Bronchial epithelial cell (primary cell): ENCODE data around the gene MPL. TPM values are rescaled to one million over a fixed set of nuclear protein-coding genes. Genes with fewer than 3 reads are reported as not detected.

Experiments used
- DNase-seq: peaks from one replicate; pipeline ENCODE4 v3.0.0-alpha.2; 2010; ENCODE audit warnings: low read depth
- FAIRE-seq: peaks from 2 replicates; lab custom pipeline; 2011; peaks lifted over from hg19 to GRCh38; lab: Jason Lieb, UNC
- H3K27me3 ChIP-seq: 2 replicates; pipeline ENCODE4 v1.5.1; 2011; ENCODE audit warnings: low read length; ENCODE audit not compliant: control insufficient read depth, insufficient read depth
- H3K36me3 ChIP-seq: 2 replicates; pipeline ENCODE4 v1.5.1; 2011; ENCODE audit warnings: low read length; ENCODE audit not compliant: control insufficient read depth, insufficient read depth
- H3K4me3 ChIP-seq: 2 replicates; pipeline ENCODE4 v1.5.1; 2011; ENCODE audit warnings: mild to moderate bottlenecking, low read depth, low read length, control low read depth
- total RNA-seq: library from RNA; depleted of rRNA; stranded (reverse); fragments of >200 nt; gene quantifications from 2 replicates; pipeline ENCODE4 v1.2.1, GENCODE V29; 2014
- TF ChIP-seq, protein P1 (sequence below): IDR thresholded peaks from 2 replicates; pipeline ENCODE4 v1.5.1; 2011; ENCODE audit warnings: mild to moderate bottlenecking, moderate library complexity, low read length, control low read depth, inconsistent platforms; ENCODE audit not compliant: insufficient read depth, severe bottlenecking

MPL gene
- total RNA-seq, 1 donor from 2014 or later = not detected

DNA sequence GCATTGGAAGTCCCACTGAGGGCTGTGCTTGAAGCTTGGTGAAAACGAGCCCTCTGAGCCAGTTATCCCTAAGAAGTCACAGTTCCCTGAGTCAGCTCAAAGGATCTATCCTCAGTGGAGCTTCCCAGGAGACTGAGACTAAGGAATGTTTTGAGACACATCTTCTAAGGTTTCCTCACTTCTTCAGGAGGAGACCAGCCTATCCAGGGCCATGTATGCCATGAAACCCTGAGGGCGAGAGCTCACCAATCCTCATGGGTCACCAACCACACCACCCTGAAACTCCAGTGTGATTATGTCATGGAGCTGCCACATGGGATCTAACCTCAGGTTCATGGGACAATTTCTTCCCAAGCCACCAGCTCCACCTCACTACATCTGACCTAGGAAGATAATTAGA is 44.4 kb upstream of the MPL start:
- DNase-seq = no peak
- Histone ChIP-seq H3K36me3 (no peaks in the 10 kb centered on the region), H3K4me3 (no peak overlapping the region), H3K27me3 (no peaks in the 10 kb centered on the region)
- TF ChIP-seq, protein P1, sequence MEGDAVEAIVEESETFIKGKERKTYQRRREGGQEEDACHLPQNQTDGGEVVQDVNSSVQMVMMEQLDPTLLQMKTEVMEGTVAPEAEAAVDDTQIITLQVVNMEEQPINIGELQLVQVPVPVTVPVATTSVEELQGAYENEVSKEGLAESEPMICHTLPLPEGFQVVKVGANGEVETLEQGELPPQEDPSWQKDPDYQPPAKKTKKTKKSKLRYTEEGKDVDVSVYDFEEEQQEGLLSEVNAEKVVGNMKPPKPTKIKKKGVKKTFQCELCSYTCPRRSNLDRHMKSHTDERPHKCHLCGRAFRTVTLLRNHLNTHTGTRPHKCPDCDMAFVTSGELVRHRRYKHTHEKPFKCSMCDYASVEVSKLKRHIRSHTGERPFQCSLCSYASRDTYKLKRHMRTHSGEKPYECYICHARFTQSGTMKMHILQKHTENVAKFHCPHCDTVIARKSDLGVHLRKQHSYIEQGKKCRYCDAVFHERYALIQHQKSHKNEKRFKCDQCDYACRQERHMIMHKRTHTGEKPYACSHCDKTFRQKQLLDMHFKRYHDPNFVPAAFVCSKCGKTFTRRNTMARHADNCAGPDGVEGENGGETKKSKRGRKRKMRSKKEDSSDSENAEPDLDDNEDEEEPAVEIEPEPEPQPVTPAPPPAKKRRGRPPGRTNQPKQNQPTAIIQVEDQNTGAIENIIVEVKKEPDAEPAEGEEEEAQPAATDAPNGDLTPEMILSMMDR = no peak
- FAIRE-seq = no peak

DNA sequence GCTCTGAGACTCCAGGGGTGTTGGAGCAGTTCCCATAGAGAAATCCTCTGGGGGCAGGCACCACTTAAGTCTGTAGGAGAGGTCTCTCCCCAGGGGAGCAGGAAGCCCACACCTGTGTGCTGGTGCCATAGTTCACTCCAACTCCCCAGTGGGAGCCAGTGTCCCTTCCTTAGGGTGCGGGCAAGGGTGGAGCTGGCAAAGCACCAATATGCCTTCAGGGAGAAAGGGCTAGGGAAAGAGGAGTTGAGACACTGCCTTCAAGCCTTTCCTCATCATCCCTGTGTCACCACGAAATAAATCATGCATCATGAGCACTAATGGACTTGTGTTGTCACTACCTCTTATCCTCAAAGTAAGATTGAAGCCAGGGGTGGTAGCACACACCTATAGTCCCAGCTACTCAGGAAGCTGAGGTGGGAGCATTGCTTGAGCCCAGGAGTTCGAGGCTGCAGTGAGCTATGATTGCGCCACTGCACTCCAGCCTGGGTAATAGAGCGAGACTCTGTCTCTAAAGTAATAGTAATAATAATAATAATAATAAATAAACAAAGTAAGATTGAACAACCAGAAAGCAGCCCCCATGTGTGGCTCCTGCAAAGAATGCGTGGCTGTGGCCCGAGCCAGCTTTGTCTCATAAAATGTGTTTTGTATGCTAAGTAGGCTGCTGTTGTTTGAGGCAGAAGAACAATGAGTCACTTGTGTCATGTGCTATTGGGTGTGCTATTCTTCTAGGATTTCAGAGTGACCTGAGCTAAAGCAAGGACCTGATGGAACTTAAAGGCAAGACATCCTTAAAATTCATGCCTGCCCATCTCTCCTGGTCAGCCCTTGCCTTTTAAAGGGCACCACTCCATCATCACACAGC is 43.5 kb upstream of the MPL start:
- FAIRE-seq = no peak
- no peak overlapping the region for H3K4me3 ChIP-seq
- peak; percentile 65 for DNase-seq
- H3K36me3 ChIP-seq = no peaks in the 10 kb centered on the region
- TF ChIP-seq, protein P1 = no peak
- H3K27me3 ChIP-seq = no peaks in the 10 kb centered on the region

DNA sequence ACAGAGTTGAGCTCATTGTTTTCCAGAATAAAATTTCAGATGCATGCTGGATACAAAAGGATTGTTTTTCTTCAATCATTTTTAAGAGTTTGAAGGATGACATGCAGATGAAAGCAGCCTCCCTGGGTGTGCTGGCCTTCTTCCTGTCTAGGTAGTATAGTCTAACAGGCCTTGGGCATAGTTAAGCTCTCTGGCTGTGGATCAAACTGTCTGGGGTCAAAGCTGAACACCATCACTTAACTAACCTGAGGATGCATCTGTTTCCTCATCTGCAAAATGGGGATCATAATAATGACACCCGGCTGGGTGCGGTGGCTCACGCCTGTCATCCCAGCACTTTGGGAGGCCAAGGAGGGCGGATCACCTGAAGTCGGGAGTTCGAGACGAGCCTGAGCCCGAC is 42.9 kb upstream of the MPL start:
- DNase-seq (no peak), FAIRE-seq (no peak)
- TF ChIP-seq, protein P1 = no peak
- Histone ChIP-seq H3K4me3 (no peak overlapping the region), H3K36me3 (no peaks in the 10 kb centered on the region), H3K27me3 (no peaks in the 10 kb centered on the region)

DNA sequence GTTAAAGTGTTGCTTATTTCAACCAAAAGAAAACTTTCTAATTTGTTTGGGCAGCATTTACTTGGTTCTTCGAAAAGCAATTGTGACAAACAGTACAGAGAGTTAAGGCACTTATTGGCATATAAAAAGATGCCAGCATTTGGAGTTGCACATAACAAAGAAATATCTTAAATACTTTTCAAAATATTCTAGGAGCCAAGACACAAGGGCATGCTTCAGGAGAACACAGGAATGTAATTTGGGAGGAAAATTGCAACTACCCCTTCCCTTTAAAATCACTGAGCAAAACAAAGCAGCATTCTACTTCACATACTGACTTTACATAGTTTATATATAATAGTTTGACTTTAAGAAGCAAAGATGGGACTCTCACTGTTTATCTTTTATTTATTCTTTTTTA is 41.4 kb upstream of the MPL start:
- Histone ChIP-seq H3K4me3 (no peak overlapping the region), H3K27me3 (no peaks in the 10 kb centered on the region), H3K36me3 (no peaks in the 10 kb centered on the region)
- DNase-seq (no peak), FAIRE-seq (no peak)
- TF ChIP-seq, protein P1 = no peak

DNA sequence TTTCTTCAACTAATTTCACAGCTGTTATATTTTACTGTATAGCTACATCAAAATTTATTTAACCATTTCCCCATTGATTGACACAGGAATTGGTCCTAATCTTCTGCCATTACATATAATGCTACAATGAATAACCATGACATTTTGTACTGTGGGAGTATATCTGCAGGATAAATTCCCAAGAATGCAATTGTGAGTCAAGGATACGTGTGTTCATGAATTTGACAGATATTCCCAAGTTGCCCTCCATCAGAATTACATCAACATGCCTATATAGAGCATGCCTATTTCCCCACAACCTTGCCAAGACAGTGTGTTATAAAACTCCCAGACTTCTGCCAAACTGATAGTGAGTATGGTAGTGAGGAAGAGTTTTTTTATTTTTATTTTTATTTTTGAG is 39.6 kb upstream of the MPL start:
- TF ChIP-seq, protein P1 = no peak
- FAIRE-seq (no peak), DNase-seq (no peak)
- Histone ChIP-seq H3K4me3 (no peak overlapping the region), H3K36me3 (no peaks in the 10 kb centered on the region), H3K27me3 (no peaks in the 10 kb centered on the region)
